Endothelial cell of umbilical vein (primary cell): Measurements from ENCODE around the gene FAM168A. TPM values are rescaled to one million over a fixed set of nuclear protein-coding genes. Genes with fewer than 3 reads are reported as not detected.

Experiments used
- BruUV-seq: library from RNA; stranded (reverse); fragments of 400-500 nt; replicated peaks from 2 replicates; lab custom pipeline; 2021; lab: Mats Ljungman, UMichigan
- CTCF ChIA-PET: fragments of 300-600, 350-600 bp; sonication (Branson Sonifier 250); formaldehyde crosslinking; loops from one replicate; lab custom pipeline; 2021; ENCODE audit warnings: antibody characterized with exemption, inconsistent platforms; lab: Charles Lee
- POLR2A ChIA-PET: fragments of 300-600, 350-600 bp; sonication (Branson Sonifier 250); formaldehyde crosslinking; loops from one replicate; lab custom pipeline; 2021; ENCODE audit warnings: antibody characterized with exemption, inconsistent platforms; lab: Charles Lee
- DNase-seq: peaks from one replicate; pipeline ENCODE4 v3.0.0-alpha.2; 2011; ENCODE audit warnings: low read depth, low spot score
- FAIRE-seq: peaks from 2 replicates; lab custom pipeline; 2011; peaks lifted over from hg19 to GRCh38; lab: Jason Lieb, UNC
- H2AFZ ChIP-seq: 2 replicates; pipeline ENCODE4 v1.6.0; 2012; ENCODE audit warnings: low read depth, low read length, control low read depth, inconsistent platforms
- H3K27ac ChIP-seq: 2 replicates; pipeline ENCODE4 v1.5.1; 2011; ENCODE audit warnings: low read depth, mild to moderate bottlenecking, control low read depth, low read length, moderate library complexity; ENCODE audit not compliant: insufficient read depth
- H3K27me3 ChIP-seq, 2 experiments: 2 replicates each; pipeline versions ENCODE4 v1.6.0 to v1.6.1; 2011; ENCODE audit warnings: low read length in 2 of 2, mixed read lengths in 1 of 2; ENCODE audit not compliant: control insufficient read depth in 2 of 2, insufficient read depth in 2 of 2
- H3K36me3 ChIP-seq, 2 experiments: 2 replicates in 1 of 2; 3 replicates in 1 of 2; pipeline ENCODE4 v1.5.1; 2011; ENCODE audit warnings: low read length in 2 of 2, mild to moderate bottlenecking in 1 of 2, moderate library complexity in 1 of 2; ENCODE audit not compliant: control insufficient read depth in 2 of 2, insufficient read depth in 2 of 2; ENCODE audit errors: extremely low read depth in 1 of 2
- H3K4me1 ChIP-seq: 3 replicates; pipeline ENCODE4 v1.5.1; 2011; ENCODE audit warnings: mild to moderate bottlenecking, low read length; ENCODE audit not compliant: control insufficient read depth, insufficient read depth; ENCODE audit errors: extremely low read depth
- H3K4me2 ChIP-seq: 2 replicates; pipeline ENCODE4 v1.6.1; 2011; ENCODE audit warnings: low read length, control low read depth, mixed read lengths; ENCODE audit not compliant: insufficient read depth
- H3K4me3 ChIP-seq, 3 experiments: fragments of 200-600 bp in 1 of 3; sonication (generic), shearing (Covaris generic) in 1 of 3; replicated peaks in 1 of 3; 2 replicates each; pipeline ENCODE4 v1.5.1; 2011 to 2016; ENCODE audit warnings: control low read depth in 3 of 3, low read length in 3 of 3, mild to moderate bottlenecking in 2 of 3, inconsistent platforms in 1 of 3, low read depth in 1 of 3, moderate library complexity in 1 of 3; ENCODE audit not compliant: insufficient read depth in 1 of 3
- H3K79me2 ChIP-seq: 2 replicates; pipeline ENCODE4 v1.6.0; 2012; ENCODE audit warnings: low read length, inconsistent platforms; ENCODE audit not compliant: control insufficient read depth, insufficient read depth
- H3K9ac ChIP-seq: replicated peaks from 2 replicates; pipeline ENCODE3; 2011; ENCODE audit warnings: low read length, control low read depth; ENCODE audit not compliant: insufficient read depth; ENCODE audit errors: extremely low read depth
- H3K9me1 ChIP-seq: replicated peaks from 3 replicates; pipeline ENCODE4 v1.6.0; 2011; ENCODE audit warnings: mild to moderate bottlenecking, low read length; ENCODE audit not compliant: control insufficient read depth, insufficient read depth; ENCODE audit errors: extremely low read depth
- H3K9me3 ChIP-seq: replicated peaks from 2 replicates; pipeline ENCODE4 v1.5.1; 2012; ENCODE audit warnings: low read length, inconsistent platforms; ENCODE audit not compliant: control insufficient read depth, insufficient read depth
- H4K20me1 ChIP-seq: replicated peaks from 2 replicates; pipeline ENCODE3; 2011; ENCODE audit warnings: mild to moderate bottlenecking, low read length; ENCODE audit not compliant: control insufficient read depth, insufficient read depth; ENCODE audit errors: extremely low read depth
- CTCF ChIP-seq, 2 donors: IDR thresholded peaks; 1 replicate in 1 of 2; 2 replicates in 1 of 2; pipeline ENCODE4 v1.5.1; 2011; ENCODE audit warnings: low read length in 2 of 2, mild to moderate bottlenecking in 2 of 2, moderate library complexity in 2 of 2, control low read depth in 1 of 2, inconsistent platforms in 1 of 2, low read depth in 1 of 2; ENCODE audit not compliant: insufficient read depth in 1 of 2; ENCODE audit errors: extremely low read depth in 1 of 2
- EZH2 ChIP-seq: IDR thresholded peaks from 2 replicates; pipeline ENCODE4 v1.6.1; 2012; ENCODE audit warnings: borderline replicate concordance, low read depth, mild to moderate bottlenecking, moderate library complexity, low read length, inconsistent platforms; ENCODE audit not compliant: severe bottlenecking
- FOS ChIP-seq: IDR thresholded peaks from 2 replicates; pipeline ENCODE4 v1.6.1; 2011; ENCODE audit warnings: mild to moderate bottlenecking, low read length, moderate library complexity, borderline replicate concordance; ENCODE audit not compliant: insufficient read depth
- GATA2 ChIP-seq: IDR thresholded peaks from 2 replicates; pipeline ENCODE4 v1.7.0; 2011; ENCODE audit warnings: low read depth, mild to moderate bottlenecking, moderate library complexity, mixed read lengths, low read length; ENCODE audit not compliant: insufficient read length, insufficient read depth
- JUN ChIP-seq: IDR thresholded peaks from 2 replicates; pipeline ENCODE4 v1.6.1; 2011; ENCODE audit warnings: borderline replicate concordance, low read depth; ENCODE audit not compliant: insufficient read length, insufficient read depth
- MAX ChIP-seq: IDR thresholded peaks from 2 replicates; pipeline ENCODE4 v1.6.1; 2011; ENCODE audit not compliant: insufficient read depth, insufficient read length
- MYC ChIP-seq: IDR thresholded peaks from one replicate; pipeline ENCODE4 v1.6.1; 2011; ENCODE audit warnings: mild to moderate bottlenecking, low read depth, low read length
- POLR2A ChIP-seq: IDR thresholded peaks from 2 replicates; pipeline ENCODE4 v1.6.1; 2012; ENCODE audit warnings: low read depth, mild to moderate bottlenecking, control low read depth, low read length
- POLR2AphosphoS5 ChIP-seq: IDR thresholded peaks from 2 replicates; pipeline ENCODE4 v1.6.1; 2012; ENCODE audit warnings: low read depth, mild to moderate bottlenecking, control low read depth, low read length, moderate library complexity; ENCODE audit not compliant: insufficient read depth
- dilution Hi-C: fragments of 300-500 bp; cut with MboI; formaldehyde crosslinking; loops from one replicate; pipeline ENCODE4 v1.15.0; 2019; ENCODE audit warnings: low sequenced_read_pairs; ENCODE audit not compliant: extremely low pct_ligation_motif_present
- intact Hi-C: fragments of 100-400 bp; cut with micrococcal nuclease; formaldehyde crosslinking; loops from one replicate; pipeline ENCODE4 v1.10.0; 2022
- polyA plus RNA-seq, 4 experiments: library from polyadenylated mRNA; depleted of rRNA in 3 of 4; stranded (reverse) in 3 of 4; unstranded in 1 of 4; fragments of >200 nt; gene quantifications; 2 replicates each; pipeline versions ENCODE4 v1.2.1 to v1.2.3, GENCODE V29; 2011 to 2012; ENCODE audit warnings: missing spikeins in 1 of 4
- total RNA-seq: library from RNA; stranded (reverse); gene quantifications from 2 replicates; pipeline ENCODE4 v1.2.3, GENCODE V29; 2021

The FAM168A gene
- total and polyA plus RNA-seq, 2 donors (not counting 3 experiments of a cell fraction or from before 2014, with no cell fraction given) = 17.0 to 20.5 TPM

- Histone ChIP-seq H3K27ac (no peak overlapping the region), H2AFZ (no peak overlapping the region), H3K9me3 (no peaks in the 10 kb centered on the region), H3K4me1 (no peaks in the 10 kb centered on the region), H3K4me2 (no peak overlapping the region), H3K79me2 (no peaks in the 10 kb centered on the region), H4K20me1 (no peaks in the 10 kb centered on the region), H3K9ac (no peak overlapping the region), H3K36me3 (no peaks in the 10 kb centered on the region), H3K4me3 (no peak overlapping the region), H3K9me1 (no peaks in the 10 kb centered on the region), H3K27me3 (peaks cover 15 to 24% of the 10 kb centered on the region in 2 experiments)
- CTCF ChIA-PET = interaction anchor here (1.0 to 5.9 kb wide), 6 partner anchors 11 to 289 kb away, joined by 3 to 34 read pairs (median 6); no protein-coding TSS in a partner anchor
- POLR2A ChIA-PET = no interaction called here
- intact Hi-C loops (no loop called here), dilution Hi-C loops (no loop called here)
- FAIRE-seq (no peak), DNase-seq (no peak)
- TF ChIP-seq MAX = no peak
- TF ChIP-seq FOS = no peak
- no peak for TF ChIP-seq EZH2
- no peak for TF ChIP-seq GATA2
- TF ChIP-seq MYC = no peak
- TF ChIP-seq POLR2A = no peak
- TF ChIP-seq CTCF (IDR thresholded peaks at IDR 0.05; ENCODE audit: extremely low read depth in 1 of 2, insufficient read depth in 1 of 2, low read depth in 1 of 2, low read length in 2 of 2) = no peak
- no peak for TF ChIP-seq JUN
- no peak for TF ChIP-seq POLR2AphosphoS5
- no TSS peak for BruUV-seq
These were observed 43.8 kb upstream of the FAM168A start for GRCh38 chr11:73641668-73642067.
